ENCODE measurements around the gene TIMM23. TPM values are rescaled to one million over a fixed set of nuclear protein-coding genes. Genes with fewer than 3 reads are reported as not detected.

TIMM23 gene
- total and polyA plus RNA-seq, 10 of the 15 experiments (the other 5 are each of a cell fraction or from before 2014, with no cell fraction given): 90.0 to 228 (median 120) TPM

DNA sequence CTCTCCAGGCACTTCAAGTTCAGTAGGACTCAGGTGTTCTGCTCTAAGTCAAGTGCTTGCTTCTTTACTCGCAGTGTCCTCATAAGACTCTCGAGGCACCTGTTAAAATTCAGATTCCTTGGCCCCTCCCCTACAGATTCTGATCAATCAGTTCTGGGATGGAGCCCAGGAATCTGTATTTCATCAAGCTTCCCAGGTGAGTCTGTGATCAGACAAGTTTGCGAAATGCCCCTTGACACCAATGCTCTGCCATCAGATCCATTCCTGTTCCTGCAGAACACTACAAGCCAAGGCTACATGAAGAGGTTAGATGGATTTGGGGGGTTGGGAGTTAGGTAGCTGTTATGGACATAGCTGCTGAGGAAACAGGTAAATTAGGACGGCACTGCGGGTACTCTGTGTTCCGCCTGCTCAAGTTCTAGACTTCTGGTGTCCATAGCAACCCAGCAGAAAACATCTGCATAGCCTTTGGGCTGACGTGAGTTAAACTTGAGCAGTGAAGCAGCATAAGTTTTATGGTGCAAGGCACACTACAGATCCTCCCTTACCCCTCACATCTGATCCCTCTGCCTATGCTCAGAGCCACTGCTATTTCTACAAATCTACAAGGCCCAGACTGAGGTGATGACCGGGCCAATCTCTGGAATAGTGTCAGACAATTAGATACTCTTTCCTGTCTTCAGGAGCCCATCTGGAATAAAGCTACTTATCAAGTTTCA is 65.0 kb downstream of the TIMM23 start:
- ATAC-seq: no peak
- intact Hi-C loops (cut with micrococcal nuclease; ENCODE audit: unreplicated experiment): no loop called here

More for the DNA sequence above, 65.0 kb downstream of the TIMM23 start:
- Histone ChIP-seq H3K9me3 (replicated peaks; ENCODE audit: control insufficient read depth, insufficient read depth, low read length) (no peaks in the 10 kb centered on the region), H3K4me1 (ENCODE audit: control insufficient read depth, insufficient read depth, low read length) (no peaks in the 10 kb centered on the region), H3K27me3 (replicated peaks in 1 of 2; ENCODE audit: control insufficient read depth in 2 of 2, insufficient read depth in 2 of 2, low read length in 1 of 2) (no peaks in the 10 kb centered on the region; a peak in 1 of 4 replicates), H3K4me2 (ENCODE audit: control insufficient read depth, insufficient read depth) (no peak overlapping the region), H3K79me2 (ENCODE audit: control insufficient read depth, insufficient read depth, low read length) (no peaks in the 10 kb centered on the region), H3K36me3 (ENCODE audit: control insufficient read depth in 2 of 2, insufficient read depth in 2 of 2, low read length in 1 of 2) (no peaks in the 10 kb centered on the region), H3K9ac (ENCODE audit: control insufficient read depth, insufficient read depth, low read length) (no peak overlapping the region), H3K27ac (ENCODE audit: control insufficient read depth, insufficient read depth) (no peak overlapping the region), H3K4me3 (no peak overlapping the region), H4K20me1 (ENCODE audit: control insufficient read depth, insufficient read depth) (no peaks in the 10 kb centered on the region), H2AFZ (ENCODE audit: control insufficient read depth, low read depth, low read length) (no peak overlapping the region)
- no peak for FAIRE-seq
- in situ Hi-C loops (cut with MboI): no loop called here
- 39% methylated on average over 8 of the region's 8 CpGs for WGBS (ENCODE audit: insufficient coverage, insufficient replicate concordance, low lambda C conversion rate, missing lambda C conversion rate)
- DNase-seq (ENCODE audit: low read depth, low spot score): no peak
- no TSS peak for BruUV-seq (replicated peaks)
- ChIA-PET RAD21 (ENCODE audit: unreplicated experiment) (no interaction called here), CTCF (no interaction called here), POLR2A (no interaction called here), SMC1A (ENCODE audit: uncharacterized antibody, unreplicated experiment) (no interaction called here)
- TF ChIP-seq, protein P1, sequence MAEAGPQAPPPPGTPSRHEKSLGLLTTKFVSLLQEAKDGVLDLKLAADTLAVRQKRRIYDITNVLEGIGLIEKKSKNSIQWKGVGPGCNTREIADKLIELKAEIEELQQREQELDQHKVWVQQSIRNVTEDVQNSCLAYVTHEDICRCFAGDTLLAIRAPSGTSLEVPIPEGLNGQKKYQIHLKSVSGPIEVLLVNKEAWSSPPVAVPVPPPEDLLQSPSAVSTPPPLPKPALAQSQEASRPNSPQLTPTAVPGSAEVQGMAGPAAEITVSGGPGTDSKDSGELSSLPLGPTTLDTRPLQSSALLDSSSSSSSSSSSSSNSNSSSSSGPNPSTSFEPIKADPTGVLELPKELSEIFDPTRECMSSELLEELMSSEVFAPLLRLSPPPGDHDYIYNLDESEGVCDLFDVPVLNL (IDR thresholded peaks at IDR 0.05; ENCODE audit: low read depth, low read length): no peak
- TF ChIP-seq KDM1A (IDR thresholded peaks at IDR 0.05; ENCODE audit: borderline replicate concordance) (no peak), CBX5 (IDR thresholded peaks at IDR 0.05; ENCODE audit: low read depth) (no peak), EZH2 (IDR thresholded peaks at IDR 0.05; ENCODE audit: borderline replicate concordance, control insufficient read depth, low read depth, low read length) (no peak), PAX5 (IDR thresholded peaks at IDR 0.05; ENCODE audit: borderline replicate concordance, low read depth, low read length) (no peak), ZBED1 (IDR thresholded peaks at IDR 0.05; ENCODE audit: borderline replicate concordance) (no peak), EP300 (IDR thresholded peaks at IDR 0.05; ENCODE audit: borderline replicate concordance in 1 of 2, control insufficient read depth in 1 of 2, low read depth in 2 of 2, low read length in 2 of 2) (no peak), HDAC2 (IDR thresholded peaks at IDR 0.05) (no peak)
- TF ChIP-seq, protein P2, sequence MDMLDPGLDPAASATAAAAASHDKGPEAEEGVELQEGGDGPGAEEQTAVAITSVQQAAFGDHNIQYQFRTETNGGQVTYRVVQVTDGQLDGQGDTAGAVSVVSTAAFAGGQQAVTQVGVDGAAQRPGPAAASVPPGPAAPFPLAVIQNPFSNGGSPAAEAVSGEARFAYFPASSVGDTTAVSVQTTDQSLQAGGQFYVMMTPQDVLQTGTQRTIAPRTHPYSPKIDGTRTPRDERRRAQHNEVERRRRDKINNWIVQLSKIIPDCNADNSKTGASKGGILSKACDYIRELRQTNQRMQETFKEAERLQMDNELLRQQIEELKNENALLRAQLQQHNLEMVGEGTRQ (IDR thresholded peaks at IDR 0.05; ENCODE audit: borderline replicate concordance, low read depth, low read length): no peak
- TF ChIP-seq, protein P3, sequence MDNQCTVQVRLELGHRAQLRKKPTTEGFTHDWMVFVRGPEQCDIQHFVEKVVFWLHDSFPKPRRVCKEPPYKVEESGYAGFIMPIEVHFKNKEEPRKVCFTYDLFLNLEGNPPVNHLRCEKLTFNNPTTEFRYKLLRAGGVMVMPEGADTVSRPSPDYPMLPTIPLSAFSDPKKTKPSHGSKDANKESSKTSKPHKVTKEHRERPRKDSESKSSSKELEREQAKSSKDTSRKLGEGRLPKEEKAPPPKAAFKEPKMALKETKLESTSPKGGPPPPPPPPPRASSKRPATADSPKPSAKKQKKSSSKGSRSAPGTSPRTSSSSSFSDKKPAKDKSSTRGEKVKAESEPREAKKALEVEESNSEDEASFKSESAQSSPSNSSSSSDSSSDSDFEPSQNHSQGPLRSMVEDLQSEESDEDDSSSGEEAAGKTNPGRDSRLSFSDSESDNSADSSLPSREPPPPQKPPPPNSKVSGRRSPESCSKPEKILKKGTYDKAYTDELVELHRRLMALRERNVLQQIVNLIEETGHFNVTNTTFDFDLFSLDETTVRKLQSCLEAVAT (IDR thresholded peaks at IDR 0.05): no peak
- TF ChIP-seq, protein P4, sequence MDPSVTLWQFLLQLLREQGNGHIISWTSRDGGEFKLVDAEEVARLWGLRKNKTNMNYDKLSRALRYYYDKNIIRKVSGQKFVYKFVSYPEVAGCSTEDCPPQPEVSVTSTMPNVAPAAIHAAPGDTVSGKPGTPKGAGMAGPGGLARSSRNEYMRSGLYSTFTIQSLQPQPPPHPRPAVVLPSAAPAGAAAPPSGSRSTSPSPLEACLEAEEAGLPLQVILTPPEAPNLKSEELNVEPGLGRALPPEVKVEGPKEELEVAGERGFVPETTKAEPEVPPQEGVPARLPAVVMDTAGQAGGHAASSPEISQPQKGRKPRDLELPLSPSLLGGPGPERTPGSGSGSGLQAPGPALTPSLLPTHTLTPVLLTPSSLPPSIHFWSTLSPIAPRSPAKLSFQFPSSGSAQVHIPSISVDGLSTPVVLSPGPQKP (IDR thresholded peaks at IDR 0.05; ENCODE audit: low read depth, low read length): no peak
